Measurements from ENCODE around the gene CPA3. TPM values are rescaled to one million over a fixed set of nuclear protein-coding genes. Genes with fewer than 3 reads are reported as not detected.

The CPA3 gene
- polyA plus RNA-seq, 3 donors = 0.40 to 0.46 (median 0.42) TPM

- DNase-seq = no peak
Measured at GRCh38 chr3:148857316-148857715, 7.8 kb upstream of the CPA3 start.

- DNase-seq = peak; percentile 14
Measured at GRCh38 chr3:148861277-148861869, 3.7 kb upstream of the CPA3 start.

GRCh38 chr3:148863297-148863696 is 1.8 kb upstream of the CPA3 start:
- DNase-seq = no peak

- DNase-seq = no peak
Measured at GRCh38 chr3:148863814-148864213, 1.3 kb upstream of the CPA3 start.

- DNase-seq = no peak
Measured at GRCh38 chr3:148866261-148866660, 1.2 kb downstream of the CPA3 start.

- DNase-seq = no peak
Measured at GRCh38 chr3:148873270-148873927, 8.3 kb downstream of the CPA3 start.

- no peak for DNase-seq
Measured at GRCh38 chr3:148873977-148874376, 8.9 kb downstream of the CPA3 start.

GRCh38 chr3:148878095-148878494 is 13.0 kb downstream of the CPA3 start:
- no peak for DNase-seq

GRCh38 chr3:148879256-148879655 is 14.2 kb downstream of the CPA3 start:
- DNase-seq = no peak

GRCh38 chr3:148880681-148881080 is 15.6 kb downstream of the CPA3 start:
- DNase-seq = no peak

- DNase-seq = no peak
Measured at GRCh38 chr3:148881286-148881685, 16.2 kb downstream of the CPA3 start.

- DNase-seq = no peak
Measured at GRCh38 chr3:148882288-148882687, 17.2 kb downstream of the CPA3 start.

- DNase-seq = no peak
Measured at GRCh38 chr3:148883163-148883562, 18.1 kb downstream of the CPA3 start.

GRCh38 chr3:148884261-148884660 is 19.2 kb downstream of the CPA3 start:
- DNase-seq = no peak

GRCh38 chr3:148889828-148890227 is 24.7 kb downstream of the CPA3 start:
- DNase-seq = no peak

- no peak for DNase-seq
Measured at GRCh38 chr3:148896062-148896461, 31.0 kb downstream of the CPA3 start.

- DNase-seq = no peak
Measured at GRCh38 chr3:148901987-148902791, 37.1 kb downstream of the CPA3 start.

GRCh38 chr3:148903022-148903442 is 37.9 kb downstream of the CPA3 start:
- DNase-seq = no peak

GRCh38 chr3:148903941-148904340 is 38.8 kb downstream of the CPA3 start:
- no peak for DNase-seq

- DNase-seq = no peak
Measured at GRCh38 chr3:148906667-148907066, 41.6 kb downstream of the CPA3 start.

GRCh38 chr3:148911173-148911572 is 46.1 kb downstream of the CPA3 start:
- DNase-seq = no peak

- DNase-seq = no peak
Measured at GRCh38 chr3:148911592-148911991, 46.5 kb downstream of the CPA3 start.

Data from renal pelvis (tissue), 4 donors.